HG03103 (cell line): ENCODE data around the gene PLEKHA5.
"Not testable (repeated sequence)": the region's sequence is repeated elsewhere in the genome, so short reads cannot be mapped to it uniquely, and the experiment has no call there.

Experiments
- ATAC-seq: cut with Tn5 transposase; IDR thresholded peaks from one replicate; pipeline ENCODE4 v1.9.1; 2021; ENCODE audit warnings: low read depth; ENCODE audit not compliant: unreplicated experiment

Gene PLEKHA5

GRCh38 chr12:19392644-19393043 lies 263.1 kb downstream of the PLEKHA5 start:
- ATAC-seq: not testable (repeated sequence)

GRCh38 chr12:19394385-19394784 lies 264.9 kb downstream of the PLEKHA5 start:
- ATAC-seq: no peak

- ATAC-seq: no peak
These were observed 268.0 kb downstream of the PLEKHA5 start for GRCh38 chr12:19397534-19397933.

- ATAC-seq: no peak
These were observed 269.1 kb downstream of the PLEKHA5 start for GRCh38 chr12:19398376-19399363.

GRCh38 chr12:19400649-19401285 lies 271.2 kb downstream of the PLEKHA5 start:
- not testable (repeated sequence) for ATAC-seq

- no peak for ATAC-seq
These were observed 272.7 kb downstream of the PLEKHA5 start for GRCh38 chr12:19402211-19402610.

- no peak for ATAC-seq
These were observed 273.4 kb downstream of the PLEKHA5 start for GRCh38 chr12:19402743-19403431.

- no peak for ATAC-seq
These were observed 274.8 kb downstream of the PLEKHA5 start for GRCh38 chr12:19404242-19404880.

- ATAC-seq: no peak
These were observed 279.8 kb downstream of the PLEKHA5 start for GRCh38 chr12:19409376-19409775.

- ATAC-seq: no peak
These were observed 280.7 kb downstream of the PLEKHA5 start for GRCh38 chr12:19410211-19410610.

GRCh38 chr12:19410629-19411185 lies 281.2 kb downstream of the PLEKHA5 start:
- ATAC-seq: no peak

- no peak for ATAC-seq
These were observed 282.0 kb downstream of the PLEKHA5 start for GRCh38 chr12:19411234-19412204.

- ATAC-seq: no peak
These were observed 283.3 kb downstream of the PLEKHA5 start for GRCh38 chr12:19412844-19413243.

- not testable (repeated sequence) for ATAC-seq
These were observed 284.0 kb downstream of the PLEKHA5 start for GRCh38 chr12:19413582-19413981.

GRCh38 chr12:19415563-19415962 lies 286.0 kb downstream of the PLEKHA5 start:
- no peak for ATAC-seq

GRCh38 chr12:19419086-19419485 lies 289.6 kb downstream of the PLEKHA5 start:
- no peak for ATAC-seq

GRCh38 chr12:19421503-19422282 lies 292.2 kb downstream of the PLEKHA5 start:
- no peak for ATAC-seq

GRCh38 chr12:19423166-19423930 lies 293.8 kb downstream of the PLEKHA5 start:
- ATAC-seq: no peak
